ENCODE data around the gene SLC25A20.

DNA sequence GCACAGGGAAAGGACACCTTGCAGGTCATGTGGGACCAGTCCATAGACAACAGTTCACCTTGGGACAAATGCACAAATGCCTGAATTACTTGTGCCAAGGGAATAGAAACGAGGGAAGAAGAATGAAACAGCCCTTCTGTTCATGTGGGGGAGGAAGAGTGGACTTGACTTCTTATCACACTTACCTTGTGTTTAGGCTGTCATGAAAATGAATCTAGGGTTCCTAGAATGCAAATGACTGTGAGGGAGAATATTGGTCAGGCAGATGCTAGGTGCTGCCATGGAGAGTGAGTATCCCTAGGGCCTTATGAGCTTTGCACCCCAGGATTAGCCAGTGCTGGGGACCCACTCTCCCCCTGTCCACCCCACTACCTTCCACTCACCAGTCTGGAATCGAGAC lies 40.0 kb downstream of the SLC25A20 start:
- TF ChIP-seq, protein P1, sequence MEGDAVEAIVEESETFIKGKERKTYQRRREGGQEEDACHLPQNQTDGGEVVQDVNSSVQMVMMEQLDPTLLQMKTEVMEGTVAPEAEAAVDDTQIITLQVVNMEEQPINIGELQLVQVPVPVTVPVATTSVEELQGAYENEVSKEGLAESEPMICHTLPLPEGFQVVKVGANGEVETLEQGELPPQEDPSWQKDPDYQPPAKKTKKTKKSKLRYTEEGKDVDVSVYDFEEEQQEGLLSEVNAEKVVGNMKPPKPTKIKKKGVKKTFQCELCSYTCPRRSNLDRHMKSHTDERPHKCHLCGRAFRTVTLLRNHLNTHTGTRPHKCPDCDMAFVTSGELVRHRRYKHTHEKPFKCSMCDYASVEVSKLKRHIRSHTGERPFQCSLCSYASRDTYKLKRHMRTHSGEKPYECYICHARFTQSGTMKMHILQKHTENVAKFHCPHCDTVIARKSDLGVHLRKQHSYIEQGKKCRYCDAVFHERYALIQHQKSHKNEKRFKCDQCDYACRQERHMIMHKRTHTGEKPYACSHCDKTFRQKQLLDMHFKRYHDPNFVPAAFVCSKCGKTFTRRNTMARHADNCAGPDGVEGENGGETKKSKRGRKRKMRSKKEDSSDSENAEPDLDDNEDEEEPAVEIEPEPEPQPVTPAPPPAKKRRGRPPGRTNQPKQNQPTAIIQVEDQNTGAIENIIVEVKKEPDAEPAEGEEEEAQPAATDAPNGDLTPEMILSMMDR (IDR thresholded peaks at IDR 0.05; ENCODE audit: low read length): no peak
- TF ChIP-seq EZH2 (IDR thresholded peaks at IDR 0.05; ENCODE audit: borderline replicate concordance, low read length): no peak

Measured in OCI-LY1 (cell line).